Measurements from ENCODE around the gene ILF3. TPM values are rescaled to one million over a fixed set of nuclear protein-coding genes. Genes with fewer than 3 reads are reported as not detected.
A peak's percentile ranks its signal among the peaks of the same experiment; 100 is the strongest.

Gene ILF3
- total RNA-seq, 2 donors from 2014 or later, result 143 to 271 TPM

GRCh38 chr19:10636304-10636972, 17.7 kb upstream of the ILF3 start:
- no peak for DNase-seq
- no peaks in the 10 kb centered on the region for H3K9me3 ChIP-seq
- no peaks in the 10 kb centered on the region for H3K4me1 ChIP-seq
- no peaks in the 10 kb centered on the region for H3K27me3 ChIP-seq
- intact Hi-C loops (cut with DNase I), result no loop called here
- peaks cover 11% of the 10 kb centered on the region for H3K36me3 ChIP-seq
- TF ChIP-seq CTCF (IDR thresholded peaks at IDR 0.05), result no peak
- H3K27ac ChIP-seq, result no peak overlapping the region
- no peak overlapping the region for H3K9ac ChIP-seq (ENCODE audit: low read depth in 2 of 2, low read length in 2 of 2)
- no peak overlapping the region for H3K4me3 ChIP-seq

GRCh38 chr19:10637894-10638293, 16.3 kb upstream of the ILF3 start:
- H3K4me1 ChIP-seq, result no peaks in the 10 kb centered on the region
- no peaks in the 10 kb centered on the region for H3K27me3 ChIP-seq
- intact Hi-C loops (cut with DNase I), result no loop called here
- H3K9ac ChIP-seq (ENCODE audit: low read depth in 2 of 2, low read length in 2 of 2), result no peak overlapping the region
- no peak for DNase-seq
- H3K27ac ChIP-seq, result no peak overlapping the region
- H3K36me3 ChIP-seq, result peaks cover 11% of the 10 kb centered on the region
- no peaks in the 10 kb centered on the region for H3K9me3 ChIP-seq
- no peak overlapping the region for H3K4me3 ChIP-seq
- TF ChIP-seq CTCF (IDR thresholded peaks at IDR 0.05), result no peak

GRCh38 chr19:10639836-10640235, 14.3 kb upstream of the ILF3 start:
- Histone ChIP-seq H3K27ac (no peak overlapping the region), H3K9ac (ENCODE audit: low read depth in 2 of 2, low read length in 2 of 2) (no peak overlapping the region), H3K9me3 (no peaks in the 10 kb centered on the region), H3K4me1 (no peaks in the 10 kb centered on the region), H3K27me3 (no peaks in the 10 kb centered on the region), H3K4me3 (no peak overlapping the region), H3K36me3 (peaks cover 4% of the 10 kb centered on the region)
- intact Hi-C loops (cut with DNase I), result no loop called here
- no peak for DNase-seq
- TF ChIP-seq CTCF (IDR thresholded peaks at IDR 0.05), result no peak

GRCh38 chr19:10640361-10640760, 13.8 kb upstream of the ILF3 start:
- no peak overlapping the region for H3K27ac ChIP-seq
- intact Hi-C loops (cut with DNase I), result no loop called here
- TF ChIP-seq CTCF (IDR thresholded peaks at IDR 0.05), result no peak
- no peak overlapping the region for H3K9ac ChIP-seq (ENCODE audit: low read depth in 2 of 2, low read length in 2 of 2)
- peak; percentile 33 for DNase-seq
- H3K4me3 ChIP-seq, result no peak overlapping the region
- H3K36me3 ChIP-seq, result no peaks in the 10 kb centered on the region
- no peaks in the 10 kb centered on the region for H3K27me3 ChIP-seq
- H3K9me3 ChIP-seq, result no peaks in the 10 kb centered on the region
- no peaks in the 10 kb centered on the region for H3K4me1 ChIP-seq

- H3K36me3 ChIP-seq, result no peaks in the 10 kb centered on the region
- H3K9ac ChIP-seq (ENCODE audit: low read depth in 2 of 2, low read length in 2 of 2), result no peak overlapping the region
- no peaks in the 10 kb centered on the region for H3K4me1 ChIP-seq
- no peak overlapping the region for H3K27ac ChIP-seq
- no peaks in the 10 kb centered on the region for H3K9me3 ChIP-seq
- no peak overlapping the region for H3K4me3 ChIP-seq
- H3K27me3 ChIP-seq, result no peaks in the 10 kb centered on the region
- TF ChIP-seq CTCF (IDR thresholded peaks at IDR 0.05), result no peak
- intact Hi-C loops (cut with DNase I), result no loop called here
- no peak for DNase-seq
Measured at GRCh38 chr19:10641248-10641647, 12.9 kb upstream of the ILF3 start.
